Skeletal muscle satellite cell (primary cell): ENCODE measurements around the gene MYOM3.
"Not testable (repeated sequence)": the region's sequence is repeated elsewhere in the genome, so short reads cannot be mapped to it uniquely, and the experiment has no call there.

ENCODE experiments used
- H3K27me3 ChIP-seq: 2 replicates; pipeline ENCODE4 v1.7.0; 2013; ENCODE audit warnings: low read length; ENCODE audit not compliant: control insufficient read depth, insufficient read depth
- H3K36me3 ChIP-seq: 2 replicates; pipeline ENCODE4 v1.7.0; 2013; ENCODE audit warnings: mild to moderate bottlenecking, control low read depth, low read length; ENCODE audit not compliant: insufficient read depth
- H3K4me1 ChIP-seq: 2 replicates; pipeline ENCODE4 v1.7.0; 2013; ENCODE audit warnings: low read length; ENCODE audit not compliant: control insufficient read depth, insufficient read depth
- H3K4me2 ChIP-seq: 2 replicates; pipeline ENCODE4 v1.7.0; 2013; ENCODE audit warnings: mild to moderate bottlenecking, low read length
- H3K4me3 ChIP-seq: 2 replicates; pipeline ENCODE4 v1.7.0; 2013; ENCODE audit warnings: low read length
- H3K9ac ChIP-seq: 2 replicates; pipeline ENCODE4 v1.7.0; 2013; ENCODE audit warnings: mild to moderate bottlenecking, low read depth, low read length, moderate library complexity
- H3K9me3 ChIP-seq: replicated peaks from 2 replicates; pipeline ENCODE4 v1.7.0; 2013; ENCODE audit warnings: mild to moderate bottlenecking, control low read depth, low read length

MYOM3 gene

GRCh38 chr1:24043345-24044032 is 68.4 kb downstream of the MYOM3 start:
- no peak overlapping the region for H3K4me3 ChIP-seq
- H3K36me3 ChIP-seq = no peaks in the 10 kb centered on the region
- no peak overlapping the region for H3K4me2 ChIP-seq
- no peaks in the 10 kb centered on the region for H3K27me3 ChIP-seq
- H3K4me1 ChIP-seq = peaks cover 22% of the 10 kb centered on the region
- H3K9me3 ChIP-seq = no peaks in the 10 kb centered on the region
- no peak overlapping the region for H3K9ac ChIP-seq

- H3K4me1 ChIP-seq = peaks cover 17% of the 10 kb centered on the region
- H3K4me3 ChIP-seq = no peak overlapping the region
- no peaks in the 10 kb centered on the region for H3K9me3 ChIP-seq
- no peaks in the 10 kb centered on the region for H3K27me3 ChIP-seq
- no peak overlapping the region for H3K9ac ChIP-seq
- no peak overlapping the region for H3K4me2 ChIP-seq
- no peaks in the 10 kb centered on the region for H3K36me3 ChIP-seq
These were observed 69.6 kb downstream of the MYOM3 start for GRCh38 chr1:24042315-24042714.

- Histone ChIP-seq H3K4me2 (no peak overlapping the region), H3K4me1 (peaks cover 8% of the 10 kb centered on the region), H3K36me3 (no peaks in the 10 kb centered on the region), H3K9me3 (no peaks in the 10 kb centered on the region), H3K9ac (no peak overlapping the region), H3K27me3 (no peaks in the 10 kb centered on the region), H3K4me3 (no peak overlapping the region)
These were observed 75.8 kb downstream of the MYOM3 start for GRCh38 chr1:24036088-24036487.

- Histone ChIP-seq H3K4me2 (no peak overlapping the region), H3K9ac (no peak overlapping the region), H3K4me1 (peaks cover 8% of the 10 kb centered on the region), H3K4me3 (no peak overlapping the region), H3K9me3 (no peaks in the 10 kb centered on the region), H3K27me3 (no peaks in the 10 kb centered on the region), H3K36me3 (no peaks in the 10 kb centered on the region)
These were observed 79.0 kb downstream of the MYOM3 start for GRCh38 chr1:24032981-24033380.

- not testable (repeated sequence) for H3K4me3 ChIP-seq, H3K36me3 ChIP-seq, H3K9ac ChIP-seq, H3K4me1 ChIP-seq, H3K27me3 ChIP-seq, H3K4me2 ChIP-seq, H3K9me3 ChIP-seq
These were observed 80.9 kb downstream of the MYOM3 start for GRCh38 chr1:24030976-24031516.

GRCh38 chr1:24027838-24028468 is 84.0 kb downstream of the MYOM3 start:
- Histone ChIP-seq H3K36me3 (no peaks in the 10 kb centered on the region), H3K27me3 (no peaks in the 10 kb centered on the region), H3K9me3 (no peaks in the 10 kb centered on the region), H3K4me1 (peaks cover 4% of the 10 kb centered on the region), H3K4me2 (no peak overlapping the region), H3K4me3 (no peak overlapping the region), H3K9ac (no peak overlapping the region)

GRCh38 chr1:24022581-24023361 is 89.2 kb downstream of the MYOM3 start:
- Histone ChIP-seq H3K36me3 (no peaks in the 10 kb centered on the region), H3K4me1 (peaks cover 39% of the 10 kb centered on the region), H3K27me3 (no peaks in the 10 kb centered on the region), H3K4me3 (peak overlapping the region; percentile 4), H3K9me3 (no peaks in the 10 kb centered on the region), H3K4me2 (peak overlapping the region; percentile 57), H3K9ac (peak overlapping the region; percentile 46)

GRCh38 chr1:24021403-24022266 is 90.3 kb downstream of the MYOM3 start:
- H3K36me3 ChIP-seq = no peaks in the 10 kb centered on the region
- peak overlapping the region; percentile 4 for H3K4me3 ChIP-seq
- H3K9me3 ChIP-seq = no peaks in the 10 kb centered on the region
- peak overlapping the region; percentile 57 for H3K4me2 ChIP-seq
- H3K27me3 ChIP-seq = no peaks in the 10 kb centered on the region
- H3K4me1 ChIP-seq = peaks cover 39% of the 10 kb centered on the region
- H3K9ac ChIP-seq = peak overlapping the region; percentile 46

- no peak overlapping the region for H3K4me3 ChIP-seq
- H3K9me3 ChIP-seq = no peaks in the 10 kb centered on the region
- peak overlapping the region; percentile 62 for H3K9ac ChIP-seq
- H3K36me3 ChIP-seq = no peaks in the 10 kb centered on the region
- no peaks in the 10 kb centered on the region for H3K27me3 ChIP-seq
- peaks cover 39% of the 10 kb centered on the region for H3K4me1 ChIP-seq
- H3K4me2 ChIP-seq = peak overlapping the region; percentile 34
These were observed 91.5 kb downstream of the MYOM3 start for GRCh38 chr1:24020470-24020869.

GRCh38 chr1:24020025-24020424 is 91.9 kb downstream of the MYOM3 start:
- peak overlapping the region; percentile 79 for H3K9ac ChIP-seq

More at GRCh38 chr1:24020025-24020424, 91.9 kb downstream of the MYOM3 start:
- Histone ChIP-seq H3K4me1 (peaks cover 39% of the 10 kb centered on the region), H3K4me3 (no peak overlapping the region), H3K9me3 (no peaks in the 10 kb centered on the region), H3K27me3 (no peaks in the 10 kb centered on the region), H3K4me2 (peak overlapping the region; percentile 76), H3K36me3 (no peaks in the 10 kb centered on the region)
